Stomach (tissue), 9 donors: ENCODE data around the gene MDFIC. TPM values are rescaled to one million over a fixed set of nuclear protein-coding genes. Genes with fewer than 3 reads are reported as not detected.

ENCODE experiments used
- DNase-seq, 2 donors: peaks; one replicate each; pipeline versions ENCODE4 v3.0.0 to v3.0.0-alpha.2; 2013 to 2019
- H3K27ac ChIP-seq, 5 donors: fragments of 200-600 bp in 4 of 5; sonication (generic) in 4 of 5; one replicate each; pipeline ENCODE4 v1.5.1; 2013 to 2019; ENCODE audit warnings: mild to moderate bottlenecking in 1 of 5, moderate library complexity in 1 of 5
- H3K27me3 ChIP-seq, 3 donors: fragments of 200-600 bp; sonication (generic); one replicate each; pipeline ENCODE4 v1.5.1; 2017 to 2019; ENCODE audit warnings: mixed run types in 1 of 3
- H3K36me3 ChIP-seq, 4 donors: fragments of 200-600 bp; sonication (generic); 1 replicate in 3 of 4; 2 replicates in 1 of 4; pipeline ENCODE4 v1.5.1; 2016 to 2019
- H3K4me1 ChIP-seq, 4 donors: fragments of 200-600 bp; sonication (generic); one replicate each; pipeline ENCODE4 v1.5.1; 2016 to 2019
- H3K4me3 ChIP-seq, 4 donors: fragments of 200-600 bp; sonication (generic) in 3 of 4; one replicate each; pipeline ENCODE4 v1.5.1; 2016 to 2019; ENCODE audit warnings: mild to moderate bottlenecking in 1 of 4
- H3K9me3 ChIP-seq, 4 donors: fragments of 200-600 bp; sonication (generic); one replicate each; pipeline ENCODE4 v1.5.1; 2016 to 2019
- EP300 ChIP-seq: sonication (generic); formaldehyde crosslinking; IDR thresholded peaks from one replicate; pipeline ENCODE4 v1.6.1; 2017; ENCODE audit warnings: antibody characterized with exemption
- POLR2A ChIP-seq, 4 donors: fragments of 450-650 bp; IDR thresholded peaks; one replicate each; pipeline ENCODE4 v1.6.1; 2016; ENCODE audit warnings: antibody characterized with exemption in 4 of 4, control low read depth in 2 of 4, mild to moderate bottlenecking in 1 of 4, moderate library complexity in 1 of 4
- POLR2AphosphoS5 ChIP-seq, 3 donors: sonication (generic); formaldehyde crosslinking; IDR thresholded peaks; one replicate each; pipeline ENCODE4 v1.6.1; 2016; ENCODE audit warnings: antibody characterized with exemption in 3 of 3
- WGBS, 5 donors: extraction: QIAGEN DNeasy Blood & Tissue Kit in 3 of 5; methylation state at CpG; one replicate each; pipeline versions ENCODE4 v1.1.5 to v1.1.7; 2013 to 2018; 5-methylcytosine and 5-hydroxymethylcytosine counted together
- intact Hi-C: fragments of 100-400 bp; cut with DNase I; formaldehyde crosslinking; loops from one replicate; pipeline ENCODE4 v1.15.1; 2023; ENCODE audit warnings: low total_unique reads
- polyA plus RNA-seq, 3 donors: library from polyadenylated mRNA; stranded (reverse); fragments of 200-250 nt; gene quantifications; one replicate each; pipeline ENCODE4 v1.2.3, GENCODE V29; 2013
- total RNA-seq, 5 donors: library from RNA; depleted of rRNA; stranded (reverse); fragments of >200 nt; gene quantifications; one replicate each; pipeline versions ENCODE4 v1.1.0 to v1.2.3, GENCODE V29; 2014 to 2016
- TF ChIP-seq, protein P1 (sequence below), 7 experiments: fragments of 450-650 bp in 4 of 7; fragments of 200-600 bp in 3 of 7; sonication (generic) in 3 of 7; IDR thresholded peaks; one replicate each; pipeline ENCODE4 v1.5.1; 2016 to 2019; ENCODE audit warnings: antibody characterized with exemption in 7 of 7, control low read depth in 2 of 7, mild to moderate bottlenecking in 1 of 7
- donor health status: healthy with polysubstance abuse.
- donor health status: Bipolar disorder and iron deficiency.
- donor health status: healthy.

The MDFIC gene
- total and polyA plus RNA-seq, 8 donors: 6.9 to 39.8 (median 8.6) TPM

GRCh38 chr7:115054478-115055065 is 132.7 kb downstream of the MDFIC start:
- H3K27me3 ChIP-seq: no peaks in the 10 kb centered on the region
- no peaks in the 10 kb centered on the region for H3K9me3 ChIP-seq
- WGBS, 5 donors: 47 to 59% (median 52%) methylated on average over 3 of the region's 3 CpGs
- H3K4me1 ChIP-seq: peaks cover 0 to 3% (median 0%) of the 10 kb centered on the region in 4 donors
- DNase-seq: no peak
- TF ChIP-seq, protein P1, sequence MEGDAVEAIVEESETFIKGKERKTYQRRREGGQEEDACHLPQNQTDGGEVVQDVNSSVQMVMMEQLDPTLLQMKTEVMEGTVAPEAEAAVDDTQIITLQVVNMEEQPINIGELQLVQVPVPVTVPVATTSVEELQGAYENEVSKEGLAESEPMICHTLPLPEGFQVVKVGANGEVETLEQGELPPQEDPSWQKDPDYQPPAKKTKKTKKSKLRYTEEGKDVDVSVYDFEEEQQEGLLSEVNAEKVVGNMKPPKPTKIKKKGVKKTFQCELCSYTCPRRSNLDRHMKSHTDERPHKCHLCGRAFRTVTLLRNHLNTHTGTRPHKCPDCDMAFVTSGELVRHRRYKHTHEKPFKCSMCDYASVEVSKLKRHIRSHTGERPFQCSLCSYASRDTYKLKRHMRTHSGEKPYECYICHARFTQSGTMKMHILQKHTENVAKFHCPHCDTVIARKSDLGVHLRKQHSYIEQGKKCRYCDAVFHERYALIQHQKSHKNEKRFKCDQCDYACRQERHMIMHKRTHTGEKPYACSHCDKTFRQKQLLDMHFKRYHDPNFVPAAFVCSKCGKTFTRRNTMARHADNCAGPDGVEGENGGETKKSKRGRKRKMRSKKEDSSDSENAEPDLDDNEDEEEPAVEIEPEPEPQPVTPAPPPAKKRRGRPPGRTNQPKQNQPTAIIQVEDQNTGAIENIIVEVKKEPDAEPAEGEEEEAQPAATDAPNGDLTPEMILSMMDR (IDR thresholded peaks at IDR 0.05): no peak
- no peak for TF ChIP-seq POLR2AphosphoS5 (IDR thresholded peaks at IDR 0.05)
- TF ChIP-seq POLR2A (IDR thresholded peaks at IDR 0.05): no peak
- intact Hi-C loops: no loop called here
- H3K27ac ChIP-seq: no peak overlapping the region
- H3K36me3 ChIP-seq: no peaks in the 10 kb centered on the region
- no peak overlapping the region for H3K4me3 ChIP-seq

- H3K36me3 ChIP-seq: no peaks in the 10 kb centered on the region
- no peaks in the 10 kb centered on the region for H3K9me3 ChIP-seq
- TF ChIP-seq POLR2AphosphoS5 (IDR thresholded peaks at IDR 0.05): no peak
- TF ChIP-seq EP300: no peak
- TF ChIP-seq, protein P1 (IDR thresholded peaks at IDR 0.05): no peak
- TF ChIP-seq POLR2A (IDR thresholded peaks at IDR 0.05): no peak
- WGBS, 5 donors: 42 to 76% (median 68%) methylated on average over 2 of the region's 2 CpGs
- DNase-seq: peak in 1 of 2 donors; percentile 23
- intact Hi-C loops: no loop called here
- no peaks in the 10 kb centered on the region for H3K27me3 ChIP-seq
- H3K4me3 ChIP-seq: no peak overlapping the region
- H3K4me1 ChIP-seq: peaks cover 0 to 3% (median 0%) of the 10 kb centered on the region in 4 donors
- no peak overlapping the region for H3K27ac ChIP-seq
Measured at GRCh38 chr7:115056019-115056418, 134.1 kb downstream of the MDFIC start.

DNA sequence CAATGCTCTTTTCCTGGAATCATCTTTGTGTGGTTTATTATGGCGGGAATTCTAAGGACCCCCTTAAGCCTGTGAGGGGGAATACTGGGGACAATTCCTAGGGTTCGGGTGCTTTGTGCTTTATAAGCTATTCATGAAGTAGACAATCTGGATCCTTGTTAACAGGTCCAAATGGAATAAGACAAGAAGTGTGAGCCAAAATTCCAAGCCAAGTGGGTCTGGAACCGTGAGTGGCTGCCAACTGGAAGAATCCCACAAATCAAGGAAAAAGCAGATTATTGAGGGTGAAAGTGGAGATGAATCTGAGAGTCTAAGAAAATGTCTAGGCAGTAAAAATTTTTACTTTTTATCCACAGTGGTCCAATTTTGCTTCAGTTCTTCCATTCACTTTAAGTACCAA is 136.8 kb downstream of the MDFIC start:
- no peak for DNase-seq
- Histone ChIP-seq H3K4me3 (no peak overlapping the region), H3K27ac (no peak overlapping the region), H3K27me3 (no peaks in the 10 kb centered on the region), H3K36me3 (no peaks in the 10 kb centered on the region), H3K9me3 (no peaks in the 10 kb centered on the region), H3K4me1 (peaks cover 0 to 3% (median 0%) of the 10 kb centered on the region in 4 donors)
- TF ChIP-seq, protein P1 (IDR thresholded peaks at IDR 0.05): no peak
- TF ChIP-seq EP300 (no peak), POLR2AphosphoS5 (IDR thresholded peaks at IDR 0.05) (no peak), POLR2A (IDR thresholded peaks at IDR 0.05) (no peak)
- intact Hi-C loops: no loop called here
- 74 to 85% (median 79%) methylated on average over 3 of the region's 3 CpGs for WGBS, 5 donors

DNA sequence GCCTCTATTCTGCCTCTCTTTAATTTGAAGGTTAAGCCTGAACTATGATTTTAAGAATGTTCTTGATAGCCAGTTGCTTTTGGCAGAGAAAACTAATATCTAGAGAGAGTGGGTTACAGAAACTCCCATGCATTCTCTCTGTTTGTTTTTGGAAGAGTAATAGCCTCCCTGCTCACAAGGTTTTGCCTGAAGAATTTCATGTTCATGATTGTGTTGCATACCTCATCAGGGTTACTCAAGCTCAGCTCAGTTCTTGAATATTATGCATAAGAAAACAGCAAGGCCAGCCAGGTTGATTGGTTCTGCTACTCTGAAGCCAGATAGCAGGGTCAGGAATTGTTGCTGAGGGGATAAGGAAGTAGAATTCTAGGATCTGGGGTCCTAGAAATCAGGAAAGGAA is 137.4 kb downstream of the MDFIC start:
- intact Hi-C loops: no loop called here
- H3K36me3 ChIP-seq: no peaks in the 10 kb centered on the region

More for the DNA sequence above, 137.4 kb downstream of the MDFIC start:
- Histone ChIP-seq H3K4me3 (no peak overlapping the region), H3K9me3 (no peaks in the 10 kb centered on the region), H3K27me3 (no peaks in the 10 kb centered on the region), H3K27ac (no peak overlapping the region), H3K4me1 (peaks cover 0 to 3% (median 0%) of the 10 kb centered on the region in 4 donors)
- no peak for TF ChIP-seq POLR2A (IDR thresholded peaks at IDR 0.05)
- TF ChIP-seq, protein P1 (IDR thresholded peaks at IDR 0.05): no peak
- TF ChIP-seq EP300: no peak
- no peak for TF ChIP-seq POLR2AphosphoS5 (IDR thresholded peaks at IDR 0.05)
- DNase-seq: no peak
